HepG2 (cell line): ENCODE measurements around the gene AKTIP. TPM values are rescaled to one million over a fixed set of nuclear protein-coding genes. Genes with fewer than 3 reads are reported as not detected.

Source experiments
- ATAC-seq: fragments of 200-7000 bp; cut with Tn5 transposase; 3 replicates; pipeline ENCODE4 v1.9.1; 2020; ENCODE audit warnings: mild to moderate bottlenecking, moderate library complexity
- BruUV-seq: library from RNA; stranded (reverse); fragments of 400-500 nt; replicated peaks from 2 replicates; lab custom pipeline; 2021; lab: Mats Ljungman, UMichigan
- CTCF ChIA-PET: fragments of 300-600 bp; formaldehyde crosslinking; extraction: SDS; loops from one replicate; lab custom pipeline; 2021; ENCODE audit warnings: low total read pairs, inconsistent platforms, low intra/inter-chr PET ratio; lab: Yijun Ruan, JAX
- POLR2A ChIA-PET: fragments of 350-600 bp; sonication (Branson Sonifier 250); formaldehyde crosslinking; loops from one replicate; lab custom pipeline; 2020; ENCODE audit warnings: antibody characterized with exemption, inconsistent platforms; lab: Yijun Ruan, JAX
- DNase-seq: peaks from one replicate; pipeline ENCODE4 v3.0.0-alpha.2; 2015; ENCODE audit warnings: low spot score
- FAIRE-seq: peaks from 3 replicates; lab custom pipeline; 2011; peaks lifted over from hg19 to GRCh38; lab: Jason Lieb, UNC
- H2AFZ ChIP-seq: one replicate; pipeline ENCODE4 v1.6.1; 2011; ENCODE audit warnings: low read length, inconsistent platforms
- H3K27ac ChIP-seq: fragments of 300-600 bp; 3 replicates; pipeline ENCODE4 v1.8.0; 2011; ENCODE audit warnings: mixed run types, mild to moderate bottlenecking, mixed read lengths, low read length, inconsistent platforms; ENCODE audit not compliant: insufficient read depth; ENCODE audit errors: extremely low read length
- H3K27me3 ChIP-seq, 2 experiments: fragments of 200-600 bp in 1 of 2; 2 replicates in 1 of 2; 3 replicates in 1 of 2; pipeline versions ENCODE4 v1.6.0 to v1.8.0; 2011; ENCODE audit warnings: low read length in 2 of 2, mild to moderate bottlenecking in 2 of 2, moderate library complexity in 2 of 2, inconsistent platforms in 1 of 2; ENCODE audit not compliant: insufficient read depth in 2 of 2, control insufficient read depth in 1 of 2
- H3K36me3 ChIP-seq, 2 experiments: fragments of 200-600 bp in 1 of 2; replicated peaks in 1 of 2; 2 replicates in 1 of 2; 3 replicates in 1 of 2; pipeline versions ENCODE4 v1.5.1 to v1.8.0; 2011; ENCODE audit warnings: low read length in 2 of 2, inconsistent platforms in 1 of 2; ENCODE audit not compliant: insufficient read depth in 2 of 2, control insufficient read depth in 1 of 2
- H3K4me1 ChIP-seq: 2 replicates; pipeline ENCODE4 v1.5.1; 2012; ENCODE audit warnings: low read length, inconsistent platforms; ENCODE audit not compliant: insufficient read depth
- H3K4me2 ChIP-seq: 2 replicates; pipeline ENCODE4 v1.6.0; 2011; ENCODE audit warnings: low read depth, low read length, inconsistent platforms
- H3K4me3 ChIP-seq, 3 experiments: fragments of 200-600 bp in 1 of 3; sonication (generic), shearing (Covaris generic) in 1 of 3; replicated peaks in 1 of 3; 2 replicates each; pipeline ENCODE4 v1.5.1; 2011 to 2016; ENCODE audit warnings: low read length in 3 of 3, inconsistent platforms in 2 of 3, low read depth in 2 of 3, mild to moderate bottlenecking in 2 of 3, control low read depth in 1 of 3, mixed read lengths in 1 of 3; ENCODE audit not compliant: insufficient read depth in 1 of 3
- H3K79me2 ChIP-seq: one replicate; pipeline ENCODE4 v1.6.1; 2011; ENCODE audit warnings: low read length, inconsistent platforms; ENCODE audit not compliant: insufficient read depth
- H3K9ac ChIP-seq: 2 replicates; pipeline ENCODE4 v1.6.0; 2011; ENCODE audit warnings: mild to moderate bottlenecking, low read depth, low read length, inconsistent platforms; ENCODE audit not compliant: insufficient read depth
- H3K9me3 ChIP-seq: 2 replicates; pipeline ENCODE4 v1.5.1; 2012; ENCODE audit warnings: mild to moderate bottlenecking, low read length
- H4K20me1 ChIP-seq: 2 replicates; pipeline ENCODE4 v1.6.0; 2011; ENCODE audit warnings: inconsistent platforms, mild to moderate bottlenecking, low read length, moderate library complexity; ENCODE audit not compliant: insufficient read depth
- MAFF ChIP-seq: IDR thresholded peaks from 2 replicates; pipeline ENCODE4 v1.6.1; 2011; ENCODE audit warnings: low read depth, low read length, improper control_type of control experiment
- MAFK ChIP-seq, 2 experiments: IDR thresholded peaks in 1 of 2; conservative IDR thresholded peaks in 1 of 2; 2 replicates each; pipeline ENCODE4 v1.6.1; 2011; ENCODE audit warnings: improper control_type of control experiment in 2 of 2, low read length in 2 of 2
- MIXL1 ChIP-seq: IDR thresholded peaks from 2 replicates; pipeline ENCODE4 v1.6.1; 2016
- PHF8 ChIP-seq: sonication (generic); formaldehyde crosslinking; IDR thresholded peaks from 2 replicates; pipeline ENCODE4 v1.5.0; 2020; ENCODE audit warnings: missing genetic modification reagents
- PPARG ChIP-seq: conservative IDR thresholded peaks from 2 replicates; pipeline ENCODE4 v1.6.1; 2016; ENCODE audit warnings: missing biosample characterization, missing genetic modification reagents
- SIX4 ChIP-seq: sonication (generic); formaldehyde crosslinking; IDR thresholded peaks from 2 replicates; pipeline ENCODE4 v1.4.0; 2020; ENCODE audit warnings: missing genetic modification reagents
- TEAD2 ChIP-seq: sonication (generic); formaldehyde crosslinking; IDR thresholded peaks from 2 replicates; pipeline ENCODE4 v1.9.0; 2021; ENCODE audit warnings: missing genetic modification reagents
- ZNF317 ChIP-seq: sonication (generic); formaldehyde crosslinking; IDR thresholded peaks from 2 replicates; pipeline ENCODE4 v1.5.0; 2020; ENCODE audit warnings: mild to moderate bottlenecking, missing genetic modification reagents
- ZNF430 ChIP-seq: sonication (generic); formaldehyde crosslinking; IDR thresholded peaks from 2 replicates; pipeline ENCODE4 v1.9.0; 2021; ENCODE audit warnings: mild to moderate bottlenecking, missing genetic modification reagents
- ZNF441 ChIP-seq: sonication (generic); formaldehyde crosslinking; IDR thresholded peaks from 2 replicates; pipeline ENCODE4 v1.7.0; 2021; ENCODE audit warnings: missing genetic modification reagents, borderline replicate concordance
- ZNF629 ChIP-seq: sonication (generic); formaldehyde crosslinking; conservative IDR thresholded peaks from 2 replicates; pipeline ENCODE4 v1.5.0; 2020; ENCODE audit warnings: missing genetic modification reagents
- ZNF670 ChIP-seq: sonication (generic); formaldehyde crosslinking; IDR thresholded peaks from 2 replicates; pipeline ENCODE4 v1.8.0; 2022; ENCODE audit warnings: mild to moderate bottlenecking, missing genetic modification reagents, borderline replicate concordance
- ZNF749 ChIP-seq: sonication (generic); formaldehyde crosslinking; IDR thresholded peaks from 2 replicates; pipeline ENCODE4 v1.8.0; 2022; ENCODE audit warnings: mild to moderate bottlenecking, missing genetic modification reagents, moderate library complexity, borderline replicate concordance
- ZNF878 ChIP-seq: sonication (generic); formaldehyde crosslinking; IDR thresholded peaks from 2 replicates; pipeline ENCODE4 v1.8.1; 2023; ENCODE audit warnings: mild to moderate bottlenecking, missing genetic modification reagents, moderate library complexity
- ZNF891 ChIP-seq: sonication (generic); formaldehyde crosslinking; IDR thresholded peaks from 2 replicates; pipeline ENCODE4 v1.5.0; 2020; ENCODE audit warnings: mild to moderate bottlenecking, missing genetic modification reagents
- ZSCAN31 ChIP-seq: sonication (generic); formaldehyde crosslinking; IDR thresholded peaks from 2 replicates; pipeline ENCODE4 v1.5.0; 2020; ENCODE audit warnings: low read depth, mild to moderate bottlenecking, missing genetic modification reagents
- WGBS: methylation state at CpG from one replicate; pipeline ENCODE4 v1.1.6; 2017; ENCODE audit warnings: low lambda C conversion rate; 5-methylcytosine and 5-hydroxymethylcytosine counted together
- in situ Hi-C: cut with HindIII; loops from 2 replicates; pipeline ENCODE4 v1.10.0; 2017; ENCODE audit warnings: low pct_unique_long_range_greater_than_20kb; ENCODE audit not compliant: extremely low pct_ligation_motif_present
- intact Hi-C: fragments of 100-400 bp; cut with micrococcal nuclease; formaldehyde crosslinking; loops from one replicate; pipeline ENCODE4 v1.10.0; 2022; ENCODE audit not compliant: unreplicated experiment
- polyA plus RNA-seq, 8 experiments: library from polyadenylated mRNA; depleted of rRNA in 3 of 8; stranded (reverse) in 7 of 8; unstranded in 1 of 8; fragments of >200 nt; fragmentation: Illumina TruSeq in 4 of 8; extraction: Trizol in 4 of 8; gene quantifications; 2 replicates each; pipeline versions ENCODE4 v1.2.1 to v1.2.3, GENCODE V29; 2011 to 2016; ENCODE audit warnings: low read depth in 4 of 8, missing spikeins in 1 of 8, mixed read lengths in 1 of 8; ENCODE audit not compliant: insufficient read depth in 1 of 8
- total RNA-seq, 5 experiments: library from RNA; depleted of rRNA; stranded (reverse); fragments of >200 nt; fragmentation: Illumina TruSeq; extraction: Trizol; gene quantifications; 2 replicates each; pipeline ENCODE4 v1.2.3, GENCODE V29; 2016; ENCODE audit warnings: low read depth in 1 of 5

The AKTIP gene
- total and polyA plus RNA-seq, 2 of the 13 experiments (the other 11 are each of a cell fraction or from before 2014, with no cell fraction given) = 28.8 to 49.0 TPM

DNA sequence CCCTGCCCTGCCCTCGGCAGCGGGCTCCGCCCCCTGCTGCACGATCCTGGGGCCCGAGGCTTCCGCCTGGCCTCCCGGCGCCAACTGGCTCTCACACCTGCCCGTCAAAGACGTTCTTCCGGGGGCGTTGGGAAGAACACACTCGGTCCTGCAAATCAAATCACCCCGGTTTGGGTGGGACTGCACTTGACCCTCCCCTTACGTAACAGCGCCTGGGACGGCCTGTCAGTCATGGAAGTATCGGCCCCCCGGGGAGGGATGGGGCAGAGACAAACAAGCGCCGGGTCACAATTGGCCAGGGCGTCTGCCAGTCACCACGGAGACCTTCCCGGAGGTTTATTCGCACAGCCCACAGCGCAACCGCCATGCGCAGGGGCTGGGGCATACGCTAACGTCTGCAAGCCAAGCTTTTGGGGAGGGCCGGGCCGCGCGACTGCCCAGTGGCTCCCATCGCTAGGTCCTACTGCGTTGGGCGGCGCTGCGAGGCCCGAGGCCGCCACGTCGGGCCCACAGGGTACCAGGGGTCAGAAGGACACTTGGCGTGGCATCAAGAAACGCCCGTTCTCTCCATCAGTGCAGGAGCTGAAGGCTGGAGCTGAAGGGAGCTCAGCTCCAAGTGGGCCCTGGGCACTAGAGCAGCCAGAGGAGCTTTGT is 388 bp upstream of the AKTIP start (continued):
- TF ChIP-seq ZNF441 (0 out of 2 replicates have a peak, but pooled peaks have one; percentile 51), ZNF891 (CRISPR knock-in tag) (0 out of 2 replicates have a peak, but pooled peaks have one; percentile 76), ZNF749 (peak; percentile 21; the same call in 1 of the 2 replicates), ZSCAN31 (CRISPR knock-in tag) (no peak), ZNF629 (CRISPR knock-in tag) (0 out of 2 replicates have a peak, but pooled peaks have one; percentile 14), ZNF430 (peak; percentile 69; the same call in 1 of the 2 replicates), MIXL1 (CRISPR knock-in tag) (peak; percentile 83), ZNF670 (CRISPR knock-in tag) (no peak; the same call in 1 of the 2 replicates), PPARG (CRISPR knock-in tag) (0 out of 2 replicates have a peak, but pooled peaks have one; percentile 44)

DNA sequence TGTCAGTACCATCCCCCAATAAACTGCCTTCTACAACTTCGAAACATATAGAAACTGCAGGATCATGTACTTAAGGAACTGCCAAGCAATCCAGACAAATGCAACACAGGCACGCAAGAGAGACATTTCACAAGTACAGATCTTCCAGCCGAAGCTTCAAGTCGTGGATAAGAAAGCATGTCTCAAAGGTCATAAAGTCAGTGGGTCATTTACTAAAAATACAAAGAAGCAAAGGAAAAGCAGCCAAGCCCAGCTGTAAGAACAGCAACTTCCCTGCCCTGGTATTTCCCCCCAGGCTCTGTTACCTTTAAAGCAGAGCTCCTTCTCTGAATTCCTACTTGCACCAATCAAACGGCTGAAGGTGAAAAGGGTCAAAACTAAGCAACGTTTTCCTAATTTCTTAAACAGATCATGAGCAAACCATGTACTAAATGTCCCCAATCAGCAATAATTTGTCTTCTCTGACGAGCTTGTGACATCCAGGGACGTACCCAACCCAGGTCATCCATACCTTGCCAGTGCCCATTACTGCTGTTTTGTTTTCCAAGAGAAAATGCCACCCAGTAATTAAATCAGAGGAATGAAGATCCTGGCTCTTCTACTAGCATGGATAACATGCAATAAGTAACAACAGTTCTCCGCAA is 1.7 kb downstream of the AKTIP start:
- DNase-seq = no peak
- no peak for ATAC-seq
- Histone ChIP-seq H3K4me3 (peak overlapping the region; percentile 89 to 94 (median 92); a peak in 4 of 6 replicates), H2AFZ (no peak overlapping the region), H3K9me3 (no peaks in the 10 kb centered on the region), H3K4me2 (peak overlapping the region; percentile 96), H3K27me3 (no peaks in the 10 kb centered on the region; a peak in 1 of 5 replicates), H3K27ac (no peak overlapping the region), H3K4me1 (peaks cover 26% of the 10 kb centered on the region), H3K9ac (peak overlapping the region; percentile 74; the same call in 1 of the 2 replicates), H3K79me2 (peaks cover 14% of the 10 kb centered on the region), H4K20me1 (no peaks in the 10 kb centered on the region), H3K36me3 (peaks cover 3 to 20% of the 10 kb centered on the region in 2 experiments; a peak in 3 of 5 replicates)
- WGBS = 75% methylated on average over 9 of the region's 9 CpGs
- TF ChIP-seq SIX4 (CRISPR knock-in tag) (no peak), PHF8 (CRISPR knock-in tag) (no peak), ZNF878 (0 out of 2 replicates have a peak, but pooled peaks have one; percentile 33), ZNF317 (no peak), MAFK (conservative IDR thresholded peaks at IDR 0.05 in 1 of 2, IDR thresholded peaks at IDR 0.05 in 1 of 2; ENCODE audit: low read length in 2 of 2) (peak; percentile 58 to 64; a peak in 3 of 4 replicates), MAFF (peak; percentile 46), TEAD2 (CRISPR knock-in tag) (no peak)
- ChIA-PET CTCF (no interaction called here), POLR2A (interaction anchor here (1.1 kb wide), 1 partner anchor 10 kb away, joined by 5 read pairs; no protein-coding TSS in a partner anchor)
- intact Hi-C loops (no loop called here), in situ Hi-C loops (no loop called here)
- BruUV-seq = no TSS peak
- FAIRE-seq = peak; percentile 63
